ENCODE data around the gene PARVA.

GRCh38 chr11:12512132-12512531 is 134.8 kb downstream of the PARVA start:
- no peak for TF ChIP-seq CTCF (IDR thresholded peaks at IDR 0.05)
- TF ChIP-seq EP300 (IDR thresholded peaks at IDR 0.05): no peak
- TF ChIP-seq POLR2A (IDR thresholded peaks at IDR 0.05): no peak
